OCI-LY3 (cell line): ENCODE measurements around the gene CTSS.

Experiments used
- EZH2phosphoT487 ChIP-seq: fragments of 200-600 bp; shearing (Covaris generic); IDR thresholded peaks from 2 replicates; pipeline ENCODE4 v1.6.1; 2018; ENCODE audit warnings: antibody characterized with exemption, mixed run types, low read depth
- TF ChIP-seq, protein P1 (sequence below): fragments of 200-600, 300-600 bp; sonication (generic); IDR thresholded peaks from 2 replicates; pipeline ENCODE4 v1.5.1; 2014; ENCODE audit warnings: antibody characterized with exemption, low read length, low read depth

DNA sequence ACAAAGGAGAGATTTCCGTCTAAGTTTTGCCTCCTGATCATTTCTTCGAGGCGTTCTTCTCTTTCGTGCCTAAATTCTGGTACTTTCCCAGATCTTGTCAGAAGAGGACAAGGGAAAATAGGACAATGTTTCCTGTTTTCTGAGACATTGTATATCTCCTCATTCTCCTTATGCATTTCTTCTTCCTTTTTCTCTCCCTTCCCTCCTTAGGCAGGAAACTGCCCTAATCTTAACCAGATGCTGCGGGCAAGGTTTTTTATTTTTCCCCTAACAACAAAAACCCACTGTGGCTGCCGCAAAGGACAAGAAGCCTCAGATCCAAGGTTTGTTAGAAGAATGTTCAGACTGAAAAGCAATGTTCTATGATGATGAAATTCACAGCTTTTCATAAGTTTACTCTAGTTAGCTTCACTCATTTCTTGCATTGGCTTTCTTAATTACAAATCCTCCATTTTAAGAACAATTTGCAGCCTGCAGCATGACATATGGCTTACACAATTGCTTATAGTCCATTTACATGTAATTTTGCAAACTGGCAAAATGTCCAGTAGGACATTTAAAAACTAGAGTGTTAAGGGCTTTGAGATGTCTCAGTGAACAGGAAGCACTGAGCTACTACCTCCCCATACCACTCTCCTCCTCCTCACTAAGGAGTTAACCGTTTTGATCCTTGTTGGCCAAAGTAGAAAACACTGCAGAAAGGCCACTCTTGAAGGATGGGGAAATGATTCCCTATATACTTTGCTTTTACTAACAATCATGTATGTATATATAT is 41.9 kb upstream of the CTSS start:
- TF ChIP-seq, protein P1, sequence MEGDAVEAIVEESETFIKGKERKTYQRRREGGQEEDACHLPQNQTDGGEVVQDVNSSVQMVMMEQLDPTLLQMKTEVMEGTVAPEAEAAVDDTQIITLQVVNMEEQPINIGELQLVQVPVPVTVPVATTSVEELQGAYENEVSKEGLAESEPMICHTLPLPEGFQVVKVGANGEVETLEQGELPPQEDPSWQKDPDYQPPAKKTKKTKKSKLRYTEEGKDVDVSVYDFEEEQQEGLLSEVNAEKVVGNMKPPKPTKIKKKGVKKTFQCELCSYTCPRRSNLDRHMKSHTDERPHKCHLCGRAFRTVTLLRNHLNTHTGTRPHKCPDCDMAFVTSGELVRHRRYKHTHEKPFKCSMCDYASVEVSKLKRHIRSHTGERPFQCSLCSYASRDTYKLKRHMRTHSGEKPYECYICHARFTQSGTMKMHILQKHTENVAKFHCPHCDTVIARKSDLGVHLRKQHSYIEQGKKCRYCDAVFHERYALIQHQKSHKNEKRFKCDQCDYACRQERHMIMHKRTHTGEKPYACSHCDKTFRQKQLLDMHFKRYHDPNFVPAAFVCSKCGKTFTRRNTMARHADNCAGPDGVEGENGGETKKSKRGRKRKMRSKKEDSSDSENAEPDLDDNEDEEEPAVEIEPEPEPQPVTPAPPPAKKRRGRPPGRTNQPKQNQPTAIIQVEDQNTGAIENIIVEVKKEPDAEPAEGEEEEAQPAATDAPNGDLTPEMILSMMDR, result no peak
- TF ChIP-seq EZH2phosphoT487, result no peak
